Activated T-cell treated with anti-CD3 and anti-CD28 coated beads for 1 hour (primary cell): ENCODE measurements around the gene NXF2.
A peak's percentile ranks its signal among the peaks of the same experiment; 100 is the strongest.
"Not testable (repeated sequence)": the region's sequence is repeated elsewhere in the genome, so short reads cannot be mapped to it uniquely, and the experiment has no call there.

Experiments
- DNase-seq: peaks from one replicate; pipeline ENCODE4 v3.0.0-alpha.2; 2020; ENCODE audit warnings: low read depth

NXF2 gene

DNA sequence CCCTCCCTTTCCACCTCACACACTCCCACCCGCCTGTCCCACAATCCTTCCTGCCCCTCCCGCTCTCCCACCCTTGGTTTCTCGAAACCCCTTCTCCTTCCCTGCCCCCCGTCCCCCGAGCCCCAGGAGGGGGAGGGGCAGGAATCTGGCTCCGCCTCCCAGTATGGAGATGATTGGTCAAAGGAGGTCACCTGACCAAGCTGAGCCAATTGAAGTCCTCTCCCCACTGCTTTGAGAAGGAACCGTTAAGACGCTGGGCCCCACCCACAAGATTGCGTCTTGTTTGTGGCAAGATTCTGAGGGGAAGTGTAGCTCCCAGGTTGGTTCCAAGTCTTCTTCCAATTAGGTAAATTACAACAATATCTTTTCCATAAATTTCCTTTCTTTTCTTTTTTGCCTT, at the start of gene NXF2:
TSS of gene NXF2 (plus strand) at position 275 of the 400 bp plus-strand sequence. CDS start 59,912 bp downstream, outside the sequence.
- DNase-seq: not testable (repeated sequence)

GRCh38 chrX:102207940-102208339, 39.0 kb upstream of the NXF2 start:
- DNase-seq: not testable (repeated sequence)

DNA sequence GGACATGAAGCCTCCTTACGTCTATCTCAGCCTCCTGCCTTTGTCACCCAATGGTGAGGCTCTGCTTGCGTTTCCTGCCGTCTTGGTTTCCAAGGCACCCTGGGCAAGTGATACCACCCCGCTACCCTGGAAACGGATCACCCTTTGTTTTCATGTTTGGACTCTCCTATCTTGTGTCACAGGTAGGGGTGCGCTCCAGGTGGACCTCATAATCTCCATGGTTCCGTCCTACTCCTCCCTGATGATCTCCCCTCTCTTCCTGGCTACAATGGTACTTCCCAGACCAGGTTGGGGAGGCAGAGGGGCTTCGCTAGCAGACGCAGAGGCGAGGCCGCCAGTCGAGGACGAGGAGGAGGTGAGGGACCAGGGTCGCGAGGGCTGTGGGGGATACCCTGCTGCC, 32.0 kb upstream of the NXF2 start, which contains the start of gene TCP11X1:
TSS of gene TCP11X1 (plus strand) at position 316 of the 400 bp plus-strand sequence.
- DNase-seq: not testable (repeated sequence)

DNA sequence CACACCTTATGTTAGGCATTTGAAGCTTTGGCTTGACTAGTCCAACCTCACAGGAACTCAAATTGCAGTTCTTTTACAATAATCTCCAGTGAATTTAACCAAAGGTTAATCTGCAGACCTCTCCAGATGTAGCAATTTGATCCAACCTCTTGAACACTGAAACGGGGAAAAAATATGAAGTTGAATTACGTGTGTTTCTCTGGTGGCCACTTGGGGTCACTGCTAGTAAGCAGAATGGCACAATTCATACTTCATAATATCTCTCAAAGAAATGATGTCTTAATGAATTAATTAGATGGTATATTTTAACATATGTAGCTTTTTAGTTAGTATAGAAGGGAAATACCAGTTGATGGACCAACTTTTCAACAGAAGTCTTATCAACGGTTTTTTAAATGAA, 30.5 kb upstream of the NXF2 start:
- DNase-seq: not testable (repeated sequence)

GRCh38 chrX:102235678-102236077, 11.3 kb upstream of the NXF2 start:
- DNase-seq: not testable (repeated sequence)

- DNase-seq: not testable (repeated sequence)
Measured at GRCh38 chrX:102240265-102240664, 6.7 kb upstream of the NXF2 start.

- DNase-seq: not testable (repeated sequence)
Measured at GRCh38 chrX:102272231-102272630, 25.3 kb downstream of the NXF2 start.

GRCh38 chrX:102338162-102338561, 91.2 kb downstream of the NXF2 start:
- DNase-seq: no peak

GRCh38 chrX:102339312-102340298, 92.6 kb downstream of the NXF2 start:
- DNase-seq: no peak

DNA sequence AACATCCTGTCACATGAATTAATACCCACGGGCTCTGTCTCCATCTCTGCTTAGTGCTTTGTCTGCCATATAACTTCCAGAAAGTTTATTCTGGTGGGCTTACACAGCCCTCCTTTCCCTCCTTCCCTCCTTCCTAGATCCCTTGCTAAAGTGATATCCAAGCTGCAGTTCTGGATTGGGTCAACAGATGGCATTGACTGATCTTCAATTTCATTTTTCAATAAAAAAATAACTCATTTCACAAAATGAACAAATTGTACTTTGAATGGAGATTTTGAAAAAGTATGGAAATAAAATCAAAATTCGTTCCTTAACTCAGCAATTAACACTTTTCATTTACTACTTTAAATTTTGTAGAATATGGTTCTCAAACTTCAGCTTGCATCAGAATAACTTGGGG, 94.9 kb downstream of the NXF2 start:
- DNase-seq: no peak

GRCh38 chrX:102345916-102346315, 98.9 kb downstream of the NXF2 start:
- DNase-seq: peak; percentile 59
